SK-N-SH treated with all-trans-retinoic acid at 6 μM for 48 hours (cell line): ENCODE measurements around the gene MYO3B.

Experiments used
- ARNTL ChIP-seq: fragments of 450-650 bp; formaldehyde crosslinking; IDR thresholded peaks from 2 replicates; pipeline ENCODE4 v1.5.0; 2020; ENCODE audit warnings: low read depth, mild to moderate bottlenecking, moderate library complexity, borderline replicate concordance
- CREB5 ChIP-seq: fragments of 250-450 bp; sonication (Bioruptor Pico); IDR thresholded peaks from 2 replicates; pipeline ENCODE4 v1.5.1; 2020; ENCODE audit warnings: low read depth, mild to moderate bottlenecking, moderate library complexity
- GLIS3 ChIP-seq: fragments of 250-450 bp; sonication (Bioruptor Pico); IDR thresholded peaks from 2 replicates; pipeline ENCODE4 v1.5.0; 2020; ENCODE audit warnings: mild to moderate bottlenecking, moderate library complexity
- RARB ChIP-seq: fragments of 250-450 bp; sonication (Bioruptor Pico); IDR thresholded peaks from 2 replicates; pipeline ENCODE4 v1.8.0; 2021; ENCODE audit warnings: mild to moderate bottlenecking, moderate library complexity
- ZFP3 ChIP-seq: fragments of 250-450 bp; sonication (Bioruptor Pico); IDR thresholded peaks from 2 replicates; pipeline ENCODE4 v1.5.0; 2020; ENCODE audit warnings: mild to moderate bottlenecking, moderate library complexity
- ZNF565 ChIP-seq: fragments of 450-650 bp; formaldehyde crosslinking; conservative IDR thresholded peaks from 2 replicates; pipeline ENCODE4 v1.5.0; 2020; ENCODE audit warnings: low read depth, mild to moderate bottlenecking, moderate library complexity
- TF ChIP-seq, protein P1 (sequence below): fragments of 250-450 bp; sonication (Bioruptor Pico); IDR thresholded peaks from 2 replicates; pipeline ENCODE4 v1.8.0; 2021; ENCODE audit warnings: low read depth, mild to moderate bottlenecking, moderate library complexity, borderline replicate concordance

DNA sequence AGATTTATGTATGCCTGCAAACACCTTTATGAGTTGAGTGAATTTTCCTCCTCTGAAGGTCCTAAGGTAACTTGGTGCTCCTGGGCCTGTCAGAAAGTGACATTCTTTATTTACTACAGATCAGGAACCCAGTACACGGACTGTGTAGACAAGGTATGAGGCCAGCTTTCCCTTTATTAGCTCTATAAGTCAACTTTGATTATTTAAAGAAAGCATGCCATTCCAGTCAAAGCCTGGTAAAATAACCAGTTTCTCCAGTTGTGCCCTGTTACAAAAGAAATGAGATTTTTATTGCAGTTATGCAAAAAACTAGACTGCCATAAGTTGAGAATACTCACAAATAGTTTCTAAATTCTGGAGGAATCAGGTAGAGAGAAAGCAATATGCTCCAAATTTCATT lies 271.1 kb downstream of the MYO3B start:
- TF ChIP-seq RARB (CRISPR knock-in tag) (no peak), GLIS3 (CRISPR knock-in tag) (no peak), ZNF565 (CRISPR knock-in tag) (no peak), ARNTL (CRISPR knock-in tag) (no peak), CREB5 (CRISPR knock-in tag) (no peak), ZFP3 (CRISPR knock-in tag) (no peak)
- TF ChIP-seq, protein P1, sequence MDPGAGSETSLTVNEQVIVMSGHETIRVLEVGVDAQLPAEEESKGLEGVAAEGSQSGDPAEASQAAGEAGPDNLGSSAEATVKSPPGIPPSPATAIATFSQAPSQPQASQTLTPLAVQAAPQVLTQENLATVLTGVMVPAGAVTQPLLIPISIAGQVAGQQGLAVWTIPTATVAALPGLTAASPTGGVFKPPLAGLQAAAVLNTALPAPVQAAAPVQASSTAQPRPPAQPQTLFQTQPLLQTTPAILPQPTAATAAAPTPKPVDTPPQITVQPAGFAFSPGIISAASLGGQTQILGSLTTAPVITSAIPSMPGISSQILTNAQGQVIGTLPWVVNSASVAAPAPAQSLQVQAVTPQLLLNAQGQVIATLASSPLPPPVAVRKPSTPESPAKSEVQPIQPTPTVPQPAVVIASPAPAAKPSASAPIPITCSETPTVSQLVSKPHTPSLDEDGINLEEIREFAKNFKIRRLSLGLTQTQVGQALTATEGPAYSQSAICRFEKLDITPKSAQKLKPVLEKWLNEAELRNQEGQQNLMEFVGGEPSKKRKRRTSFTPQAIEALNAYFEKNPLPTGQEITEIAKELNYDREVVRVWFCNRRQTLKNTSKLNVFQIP (CRISPR knock-in tag): no peak
